Fibroblast of skin of scalp (primary cell): Measurements from ENCODE around the gene SERPINB6.
"Not testable (repeated sequence)": the region's sequence is repeated elsewhere in the genome, so short reads cannot be mapped to it uniquely, and the experiment has no call there.

ENCODE experiments used
- DNase-seq: peaks from one replicate; pipeline ENCODE4 v3.0.0-alpha.2; 2013

Gene SERPINB6

DNA sequence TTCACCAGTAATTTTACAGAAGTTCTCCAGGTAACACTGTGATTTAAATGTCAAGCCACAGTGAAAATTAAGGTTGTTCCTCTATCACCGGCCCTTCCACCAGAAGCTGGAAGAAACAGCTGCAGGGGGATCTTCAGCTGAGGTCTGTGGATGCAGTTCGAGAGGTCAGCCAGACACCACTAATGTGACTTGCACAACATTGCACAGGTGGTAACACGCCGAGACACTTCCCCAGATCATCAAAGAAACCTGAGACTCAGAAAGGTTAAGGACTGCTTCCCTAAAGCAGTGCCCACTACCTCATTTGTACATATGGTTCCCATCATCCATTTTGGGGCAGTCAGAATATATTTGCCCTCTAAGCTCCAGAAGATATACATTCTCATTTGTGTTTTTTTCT, 60.2 kb downstream of the SERPINB6 start:
- DNase-seq: no peak

DNA sequence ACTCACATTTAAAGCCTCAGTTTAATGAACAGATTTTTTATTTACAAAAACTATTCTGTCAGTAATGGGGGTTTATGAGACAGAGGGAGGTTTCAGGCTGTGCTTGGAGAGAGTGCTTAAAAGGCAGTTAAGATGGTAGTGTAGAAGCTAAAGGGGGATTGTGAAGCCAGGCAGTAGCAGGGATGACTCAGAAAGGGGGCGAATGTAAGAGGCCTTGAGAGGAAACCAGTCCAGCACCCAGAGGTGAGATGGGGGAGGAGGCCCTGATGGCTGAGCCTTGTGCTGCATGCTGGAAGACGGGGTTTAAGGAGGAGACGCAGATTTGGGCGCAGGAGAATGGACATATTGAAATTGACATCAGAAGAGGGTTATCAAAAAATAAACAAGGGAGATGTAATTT, 61.6 kb downstream of the SERPINB6 start:
- no peak for DNase-seq

DNA sequence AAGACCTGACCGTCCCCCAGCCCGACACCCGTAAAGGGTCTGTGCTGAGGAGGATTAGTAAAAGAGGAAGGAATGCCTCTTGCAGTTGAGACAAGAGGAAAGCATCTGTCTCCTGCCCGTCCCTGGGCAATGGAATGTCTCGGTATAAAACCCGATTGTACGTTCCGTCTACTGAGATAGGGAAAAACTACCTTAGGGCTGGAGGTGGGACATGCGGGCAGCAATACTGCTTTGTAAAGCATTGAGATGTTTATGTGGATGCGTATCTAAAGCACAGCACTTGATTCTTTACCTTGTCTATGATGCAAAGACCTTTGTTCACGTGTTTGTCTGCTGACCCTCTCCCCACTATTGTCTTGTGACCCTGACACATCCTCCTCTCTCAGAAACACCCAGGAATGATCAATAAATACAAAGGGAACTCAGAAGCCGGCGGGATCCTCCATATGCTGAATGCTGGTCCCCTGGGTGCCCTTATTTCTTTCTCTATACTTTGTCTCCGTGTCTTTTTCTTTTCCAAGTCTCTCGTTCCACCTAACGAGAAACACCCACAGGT, 62.2 kb downstream of the SERPINB6 start:
- DNase-seq: not testable (repeated sequence)

DNA sequence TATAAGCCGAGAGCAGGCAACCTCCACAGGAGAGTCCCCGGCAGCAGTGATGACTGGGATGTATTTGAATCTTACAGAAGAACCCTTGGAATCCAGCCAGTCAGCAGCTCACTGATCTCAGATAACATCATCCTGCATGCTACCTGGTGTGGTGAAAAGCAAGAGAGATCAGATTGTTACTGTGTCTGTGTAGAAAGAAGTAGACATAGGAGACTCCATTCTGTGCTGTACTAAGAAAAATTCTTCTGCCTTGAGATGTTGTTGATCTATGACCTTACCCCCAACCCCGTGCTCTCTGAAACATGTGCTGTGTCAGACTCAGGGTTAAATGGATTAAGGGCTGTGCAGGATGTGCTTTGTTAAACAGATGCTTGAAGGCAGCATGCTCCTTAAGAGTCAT, 62.9 kb downstream of the SERPINB6 start:
- not testable (repeated sequence) for DNase-seq

DNA sequence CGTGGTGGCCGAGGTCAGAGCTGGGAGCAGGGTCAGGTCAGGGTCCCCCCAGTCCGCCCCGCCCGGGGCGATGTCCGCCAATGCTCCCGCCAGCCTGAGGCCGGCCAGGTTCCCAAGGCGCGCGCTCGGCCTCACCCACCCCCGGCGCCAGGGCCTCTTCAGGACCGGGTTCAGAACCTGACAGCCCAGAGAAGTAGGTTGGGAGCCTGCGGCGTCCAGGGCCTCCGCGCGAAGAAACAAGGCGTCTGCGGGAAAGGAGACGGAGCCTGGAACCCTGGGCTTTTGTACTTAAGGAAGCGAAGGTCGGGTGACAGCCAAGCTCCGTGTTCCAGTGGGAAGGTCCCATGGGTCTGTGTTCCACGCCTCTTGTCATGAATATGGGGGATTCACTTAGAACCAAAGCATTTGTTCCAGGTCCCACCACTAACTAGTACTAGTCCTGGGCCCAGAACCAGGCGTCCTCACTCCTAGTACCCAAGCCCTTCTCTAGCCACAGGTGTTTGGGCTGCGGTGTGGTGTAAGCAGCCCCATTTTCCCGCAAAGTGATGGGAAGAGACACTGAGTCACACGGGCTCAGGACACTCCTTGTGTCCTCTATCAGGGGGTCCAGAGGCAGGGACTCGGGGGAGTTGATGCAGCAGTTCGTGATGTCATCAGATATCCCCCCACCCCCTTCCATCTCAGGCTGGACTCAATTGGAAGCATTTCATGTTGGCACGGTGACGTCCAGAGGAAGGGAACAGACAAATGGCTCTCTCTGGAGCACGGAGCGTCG, 67.8 kb downstream of the SERPINB6 start:
- not testable (repeated sequence) for DNase-seq

DNA sequence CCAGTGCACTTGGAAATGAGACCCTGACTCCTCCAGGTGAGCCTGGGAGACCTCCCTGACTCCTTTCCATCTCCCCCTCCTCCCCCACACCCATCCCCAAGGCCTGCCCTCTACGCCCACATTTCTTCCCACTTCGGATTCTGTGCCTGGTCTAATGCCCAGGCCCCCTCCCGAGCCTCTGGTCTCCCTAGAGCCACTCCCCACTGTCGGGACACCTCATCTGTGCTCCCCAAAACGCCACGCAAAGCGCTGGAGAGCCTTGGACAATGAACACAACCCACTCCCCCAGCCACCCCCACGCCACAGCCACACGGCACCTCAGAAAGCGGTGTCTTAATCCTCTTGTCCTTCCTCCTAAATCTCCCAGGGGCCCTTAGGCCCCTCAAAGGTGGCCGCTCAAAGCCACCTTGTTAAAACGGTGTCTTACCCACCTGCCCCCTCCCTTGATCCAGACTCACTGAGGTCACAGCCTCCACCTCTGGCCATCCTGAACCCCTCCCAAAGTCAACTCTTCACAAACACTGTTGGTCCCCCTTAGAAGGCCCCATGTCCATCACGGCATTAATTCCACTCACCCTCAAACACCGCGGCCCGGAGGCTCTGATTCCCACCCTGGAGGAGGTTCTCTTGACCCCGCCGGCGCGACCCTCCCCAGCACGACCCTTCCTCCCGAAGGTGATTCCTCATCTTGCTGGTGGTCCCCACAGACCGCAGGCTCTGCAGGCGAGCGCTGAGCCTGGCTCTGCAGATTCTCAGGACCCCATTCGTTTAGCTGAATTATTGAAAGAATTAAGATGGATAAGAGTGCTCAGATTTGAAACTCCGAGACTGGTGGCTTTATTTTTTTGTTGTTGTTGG, 69.5 kb downstream of the SERPINB6 start:
- DNase-seq: not testable (repeated sequence)

DNA sequence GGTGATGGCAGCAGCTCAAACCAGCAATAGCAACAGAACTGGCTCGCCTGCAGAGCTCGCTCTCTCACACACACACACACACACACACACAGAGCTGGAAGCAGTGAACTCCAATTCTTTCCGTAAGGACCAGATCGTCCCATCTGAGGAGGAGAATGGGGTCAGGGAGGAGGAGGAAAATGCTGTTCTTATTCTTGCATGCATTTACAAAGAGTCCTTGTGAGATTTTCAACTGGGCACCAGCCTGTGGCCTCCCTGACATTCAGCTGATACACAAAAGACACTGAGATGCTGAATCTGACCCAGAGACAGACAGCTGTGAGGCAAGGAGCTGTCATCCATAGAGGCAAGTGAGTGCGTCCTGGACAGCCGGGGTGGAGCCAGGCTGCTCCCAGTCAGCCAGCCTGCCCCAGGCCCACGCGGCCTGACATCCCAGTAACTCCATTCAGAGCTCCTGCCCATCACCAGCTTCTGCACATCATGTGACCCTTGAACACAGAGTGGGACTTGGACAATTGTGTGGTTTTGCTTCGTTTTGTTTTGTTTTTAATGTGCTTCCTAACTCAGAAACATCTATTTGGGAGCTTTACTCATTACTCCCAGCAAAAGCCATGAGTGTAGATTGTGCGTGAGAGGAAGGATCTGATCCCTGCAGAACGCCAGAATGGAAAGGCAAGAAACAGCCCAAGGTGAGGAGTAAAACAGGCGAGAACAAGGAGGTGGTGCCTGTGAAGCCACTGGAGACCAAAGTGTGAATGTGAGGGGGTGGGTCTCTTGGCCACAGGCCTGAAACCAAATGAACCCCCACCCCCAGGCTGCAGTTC, 70.3 kb downstream of the SERPINB6 start:
- no peak for DNase-seq

DNA sequence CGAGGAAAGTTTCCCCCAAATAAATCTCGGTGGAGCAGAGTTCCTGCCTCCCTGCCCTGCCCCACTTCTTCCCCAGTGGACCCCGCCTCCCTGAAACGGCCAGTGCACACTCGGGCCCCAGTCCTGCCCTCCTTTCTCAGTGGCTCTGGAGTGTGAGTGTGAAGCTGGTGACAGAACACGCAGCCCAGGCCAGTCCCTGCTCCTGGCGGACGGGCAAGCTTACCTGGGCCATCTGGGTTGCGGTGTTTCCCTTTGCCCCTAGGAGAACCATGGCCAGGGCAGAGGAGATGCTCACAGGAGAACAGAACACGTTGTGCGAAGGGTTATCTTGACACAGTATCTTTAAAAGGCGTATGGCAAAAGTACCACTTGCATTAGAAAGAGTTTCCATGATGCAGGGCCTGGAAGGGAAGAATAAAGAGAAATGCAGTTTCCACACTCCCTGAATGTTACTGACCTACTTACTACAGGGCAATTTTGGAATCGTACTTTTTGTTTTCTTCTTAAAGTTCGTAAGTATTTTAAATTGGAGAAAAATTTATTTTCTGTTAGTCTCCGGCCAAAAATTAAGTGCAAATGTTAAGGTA, 71.1 kb downstream of the SERPINB6 start:
- DNase-seq: no peak

DNA sequence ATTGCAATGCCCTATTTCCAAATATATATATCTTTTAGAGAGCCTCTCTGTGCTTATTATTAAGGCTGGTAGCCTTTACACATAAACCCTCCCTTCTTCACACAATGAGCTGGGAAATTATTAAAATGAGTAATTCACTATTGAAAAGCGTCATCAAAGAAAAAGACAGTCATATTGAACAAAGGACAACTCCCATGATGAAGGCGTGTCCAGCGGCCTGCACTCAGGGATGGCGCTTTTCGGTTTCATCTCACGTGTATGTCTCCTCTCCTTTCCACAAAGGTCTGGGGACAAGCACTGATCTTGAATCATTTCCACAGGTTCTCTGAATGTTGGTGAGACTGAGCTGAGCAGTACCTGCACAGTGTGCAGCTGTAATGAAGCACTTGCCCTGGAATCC, 71.8 kb downstream of the SERPINB6 start:
- DNase-seq: no peak
